VCaP (cell line): ENCODE measurements around the gene SFN.
A peak's percentile ranks its signal among the peaks of the same experiment; 100 is the strongest.

Source experiments
- H3K27ac ChIP-seq: fragments of 450-650 bp; 2 replicates; pipeline ENCODE4 v1.5.1; 2017
- CTCF ChIP-seq: fragments of 450-650 bp; conservative IDR thresholded peaks from 2 replicates; pipeline ENCODE4 v1.5.1; 2017; ENCODE audit warnings: mild to moderate bottlenecking, moderate library complexity

SFN gene

GRCh38 chr1:26910343-26911160, 47.6 kb downstream of the SFN start:
- no peak overlapping the region for H3K27ac ChIP-seq

DNA sequence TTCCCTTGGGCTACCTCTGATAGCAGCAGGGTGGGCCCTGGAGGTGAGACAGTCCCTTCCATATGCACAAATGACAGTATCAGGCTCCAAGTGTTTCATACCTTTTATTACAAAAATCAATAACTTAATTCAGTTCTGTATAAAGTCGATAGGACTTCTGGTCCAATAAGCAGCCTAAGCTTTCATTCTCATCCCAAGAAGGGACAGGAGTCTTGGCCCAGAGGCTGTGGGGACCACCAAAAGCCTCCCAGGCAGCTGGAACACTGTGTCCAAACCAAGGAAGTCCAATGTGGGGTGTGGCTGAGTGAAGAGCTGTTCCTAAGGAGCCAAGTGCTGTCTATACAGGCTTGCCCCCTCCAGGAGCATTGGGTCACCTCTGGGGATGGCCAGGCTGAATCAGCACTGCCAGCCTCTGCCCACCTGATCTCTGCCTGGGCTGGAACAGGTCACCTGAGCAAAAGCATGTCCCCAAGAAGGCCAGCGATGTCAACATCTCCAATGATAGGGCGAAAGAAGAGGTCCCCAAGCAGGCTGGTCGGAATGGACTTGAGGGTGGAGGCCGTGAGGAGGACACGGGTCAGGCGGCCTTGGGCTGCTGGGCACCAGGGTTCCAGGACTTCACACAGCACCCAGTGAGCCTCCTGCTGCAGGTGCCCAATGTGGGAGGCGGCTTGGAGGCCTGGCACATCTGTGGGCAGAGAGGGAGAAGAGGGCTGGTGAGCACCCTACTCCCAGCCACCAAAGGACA, 48.6 kb downstream of the SFN start:
- no peak overlapping the region for H3K27ac ChIP-seq
- TF ChIP-seq CTCF: no peak

More at GRCh38 chr1:26910343-26911160, 47.6 kb downstream of the SFN start:
- TF ChIP-seq CTCF: no peak

DNA sequence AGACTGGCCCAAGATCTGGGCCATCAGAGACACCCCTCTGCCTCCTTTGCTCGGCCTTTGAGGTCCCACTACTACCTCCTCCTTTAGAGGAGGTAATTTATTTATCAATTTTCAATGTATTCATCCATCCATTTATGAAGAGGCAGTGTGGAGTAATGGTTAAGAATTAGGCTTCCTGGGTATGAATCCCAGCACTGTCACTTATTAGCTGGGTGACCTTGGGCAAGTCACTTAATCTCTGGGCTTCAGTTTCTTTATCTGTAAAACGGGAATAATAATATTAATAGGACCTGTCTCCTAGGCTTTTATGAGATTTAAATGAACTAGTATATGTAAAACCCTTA, 49.2 kb downstream of the SFN start:
- no peak overlapping the region for H3K27ac ChIP-seq
- no peak for TF ChIP-seq CTCF

DNA sequence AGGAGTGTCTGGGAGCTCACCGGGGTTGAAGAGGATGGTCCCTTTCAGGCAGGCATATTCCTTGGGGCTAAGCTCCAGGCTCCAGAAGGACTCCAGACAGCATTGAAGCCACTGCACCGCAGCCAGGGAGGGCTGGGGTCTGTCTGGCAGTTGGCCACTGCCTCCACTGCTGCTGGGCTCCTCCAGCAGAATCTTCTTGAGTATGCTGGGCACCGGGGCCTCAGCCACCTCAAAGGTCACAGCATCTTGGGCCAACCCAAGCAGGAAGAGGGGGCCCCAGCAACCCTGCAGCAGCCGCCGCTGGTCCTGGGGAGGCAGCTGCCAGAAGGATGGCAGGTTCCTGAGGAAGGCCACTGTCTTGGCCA, 50.4 kb downstream of the SFN start:
- peak overlapping the region; percentile 30 for H3K27ac ChIP-seq
- TF ChIP-seq CTCF: no peak
